AG04450 (cell line): Measurements from ENCODE around the gene AXL. TPM values are rescaled to one million over a fixed set of nuclear protein-coding genes. Genes with fewer than 3 reads are reported as not detected.

Source experiments
- CTCF ChIA-PET: fragments of 300-600, 350-600 bp; formaldehyde crosslinking; extraction: SDS; loops from one replicate; lab custom pipeline; 2022; ENCODE audit warnings: antibody characterized with exemption, inconsistent platforms; lab: Charles Lee
- POLR2A ChIA-PET: fragments of 350-600 bp; formaldehyde crosslinking; extraction: SDS; loops from one replicate; lab custom pipeline; 2021; ENCODE audit warnings: antibody characterized with exemption, inconsistent platforms; lab: Yijun Ruan, JAX
- DNase-seq: peaks from one replicate; pipeline ENCODE4 v3.0.0-alpha.2; 2011; ENCODE audit warnings: low read depth, low spot score
- H3K27ac ChIP-seq: one replicate; pipeline ENCODE4 v1.5.1; 2012; ENCODE audit warnings: low read depth, low read length, control low read depth
- H3K27me3 ChIP-seq: one replicate; pipeline ENCODE4 v1.6.0; 2012; ENCODE audit warnings: low read length; ENCODE audit not compliant: control insufficient read depth, insufficient read depth
- H3K4me3 ChIP-seq: 2 replicates; pipeline ENCODE4 v1.5.1; 2011; ENCODE audit warnings: mild to moderate bottlenecking, low read depth, low read length, control low read depth
- H3K9me3 ChIP-seq: 2 replicates; pipeline ENCODE4 v1.5.1; 2012; ENCODE audit warnings: low read length; ENCODE audit not compliant: control insufficient read depth, insufficient read depth
- CTCF ChIP-seq: IDR thresholded peaks from 2 replicates; pipeline ENCODE4 v1.5.1; 2011; ENCODE audit warnings: low read depth, low read length, control low read depth, inconsistent platforms
- polyA plus RNA-seq: library from polyadenylated mRNA; depleted of rRNA; stranded (reverse); fragments of >200 nt; gene quantifications from 2 replicates; pipeline ENCODE4 v1.2.3, GENCODE V29; 2011; rRNA removed
- small RNA-seq: library from RNA; depleted of rRNA; stranded (forward); fragments of <200 nt; gene quantifications from one replicate; pipeline ENCODE3, GENCODE V24; 2012; ENCODE audit warnings: low read depth; ENCODE audit not compliant: insufficient read length

Gene AXL
- polyA plus RNA-seq, 1 experiment = 210 TPM

- ChIA-PET POLR2A (interaction anchor here (1.0 to 1.8 kb wide), 4 partner anchors 40 to 54 kb away, joined by 3 to 8 read pairs (median 4); partner anchors contain the start of genes B9D2, HNRNPUL1 and TGFB1), CTCF (interaction anchor here (0.8 kb wide), 1 partner anchor 12 kb away, joined by 4 read pairs; no protein-coding TSS in a partner anchor)
- DNase-seq = peak; percentile 68
- Histone ChIP-seq H3K4me3 (peak within 1 kb of the TSS; percentile 93), H3K9me3 (no peaks in the 10 kb centered on the region), H3K27ac (peak within 1 kb of the TSS; percentile 98), H3K27me3 (no peaks in the 10 kb centered on the region)
- no peak for TF ChIP-seq CTCF
Observed at GRCh38 chr19:41310033-41310831, 91.2 kb downstream of the AXL start, which contains the start of gene CCDC97. TSS of gene CCDC97 (plus strand) at chr19:41310172. CDS start at chr19:41310311, 139 bp downstream.

GRCh38 chr19:41311072-41311471, 92.0 kb downstream of the AXL start:
- TF ChIP-seq CTCF = no peak
- Histone ChIP-seq H3K27me3 (no peaks in the 10 kb centered on the region), H3K9me3 (no peaks in the 10 kb centered on the region), H3K4me3 (peak overlapping the region; percentile 93), H3K27ac (peak overlapping the region; percentile 98)
- CTCF ChIA-PET = interaction anchor here (0.5 kb wide), 1 partner anchor 10 kb away, joined by 3 read pairs; no protein-coding TSS in a partner anchor
- POLR2A ChIA-PET = interaction anchor here (1.0 to 1.8 kb wide), 4 partner anchors 11 to 47 kb away, joined by 3 to 8 read pairs (median 4); partner anchors contain the start of genes HNRNPUL1 and TGFB1
- no peak for DNase-seq

Small RNA genes within 50 kb of the gene (small RNA-seq; reads per million reads assigned to genes)
- not detected for gene RN7SL34P

Other genes with a start within 250 kb of the AXL start
- gene CYP2B6, start 227.9 kb upstream of the AXL start, polyA plus RNA-seq = not detected in 2 replicates
- not detected in 2 replicates for gene CYP2A13, start 130.8 kb upstream of the AXL start, polyA plus RNA-seq
- gene CYP2F1, start 104.8 kb upstream of the AXL start, polyA plus RNA-seq = not detected in 2 replicates
- 0.73 and 2.5 TPM in 2 replicates for gene CYP2S1, start 26.0 kb upstream of the AXL start, polyA plus RNA-seq
- gene HNRNPUL1, start 45.1 kb downstream of the AXL start, polyA plus RNA-seq = 42.3 and 56.3 TPM in 2 replicates
- 8.5 and 9.3 TPM in 2 replicates for gene CCDC97, start 90.9 kb downstream of the AXL start, polyA plus RNA-seq
- 4.9 and 11.2 TPM in 2 replicates for gene TGFB1, start 134.7 kb downstream of the AXL start, polyA plus RNA-seq
- 3.9 and 5.1 TPM in 2 replicates for gene B9D2, start 144.9 kb downstream of the AXL start, polyA plus RNA-seq
- 5.2 and 6.3 TPM in 2 replicates for gene TMEM91, start 157.3 kb downstream of the AXL start, polyA plus RNA-seq
- 7.8 and 11.7 TPM in 2 replicates for gene EXOSC5, start 178.1 kb downstream of the AXL start, polyA plus RNA-seq
- 10.8 and 15.3 TPM in 2 replicates for gene BCKDHA, start 178.6 kb downstream of the AXL start, polyA plus RNA-seq
- 0.14 and 0.29 TPM in 2 replicates for gene B3GNT8, start 208.2 kb downstream of the AXL start, polyA plus RNA-seq
- gene DMAC2, start 220.7 kb downstream of the AXL start, polyA plus RNA-seq = 58.2 and 64.7 TPM in 2 replicates
- not detected in 2 replicates for gene ERICH4, start 223.9 kb downstream of the AXL start, polyA plus RNA-seq